Transverse colon (tissue), 3 donors: ENCODE data around the gene MAP3K21.
A peak's percentile ranks its signal among the peaks of the same experiment; 100 is the strongest.

Experiments
- CTCF ChIP-seq, 5 experiments: fragments of 200-600 bp in 3 of 5; fragments of 450-650 bp in 2 of 5; sonication (generic) in 3 of 5; IDR thresholded peaks; 1 replicate in 2 of 5; 2 replicates in 3 of 5; pipeline ENCODE4 v1.5.1; 2016 to 2017; ENCODE audit warnings: antibody characterized with exemption in 5 of 5, inconsistent platforms in 3 of 5, mild to moderate bottlenecking in 2 of 5, moderate library complexity in 1 of 5
- POLR2A ChIP-seq: fragments of 450-650 bp; IDR thresholded peaks from one replicate; pipeline ENCODE4 v1.6.1; 2016; ENCODE audit warnings: antibody characterized with exemption, mild to moderate bottlenecking, moderate library complexity

- TF ChIP-seq CTCF (IDR thresholded peaks at IDR 0.05), result no peak
- TF ChIP-seq POLR2A, result peak; percentile 83
These were observed at the start of gene MAP3K21 for GRCh38 chr1:233327651-233328141.
